Neural cell (in vitro differentiated cells): ENCODE results near the gene ADD2.

Source experiments
- CTCF ChIP-seq: fragments of 450-650 bp; IDR thresholded peaks from 2 replicates; pipeline ENCODE4 v1.5.1; 2014; ENCODE audit warnings: antibody characterized with exemption, mild to moderate bottlenecking, moderate library complexity; ENCODE audit not compliant: poor library complexity, severe bottlenecking
- EP300 ChIP-seq: fragments of 450-650 bp; conservative IDR thresholded peaks from 2 replicates; pipeline ENCODE4 v1.6.1; 2014; ENCODE audit warnings: antibody characterized with exemption, mild to moderate bottlenecking, moderate library complexity; ENCODE audit not compliant: poor library complexity, severe bottlenecking
- EZH2 ChIP-seq: fragments of 200-600, 300-800 bp; shearing (Covaris generic), sonication (generic); IDR thresholded peaks from 2 replicates; pipeline ENCODE4 v1.6.1; 2014; ENCODE audit warnings: antibody characterized with exemption, low read length, borderline replicate concordance, mild to moderate bottlenecking; ENCODE audit not compliant: insufficient read depth, poor library complexity, severe bottlenecking
- REST ChIP-seq: IDR thresholded peaks from 2 replicates; pipeline ENCODE4 v1.6.1; 2012; ENCODE audit warnings: borderline replicate concordance
- SMC3 ChIP-seq: fragments of 450-650 bp; conservative IDR thresholded peaks from 2 replicates; pipeline ENCODE4 v1.6.1; 2014; ENCODE audit warnings: antibody characterized with exemption, mild to moderate bottlenecking, moderate library complexity; ENCODE audit not compliant: poor library complexity
- TAF1 ChIP-seq: IDR thresholded peaks from 2 replicates; pipeline ENCODE4 v1.6.1; 2012; ENCODE audit warnings: low read depth

DNA sequence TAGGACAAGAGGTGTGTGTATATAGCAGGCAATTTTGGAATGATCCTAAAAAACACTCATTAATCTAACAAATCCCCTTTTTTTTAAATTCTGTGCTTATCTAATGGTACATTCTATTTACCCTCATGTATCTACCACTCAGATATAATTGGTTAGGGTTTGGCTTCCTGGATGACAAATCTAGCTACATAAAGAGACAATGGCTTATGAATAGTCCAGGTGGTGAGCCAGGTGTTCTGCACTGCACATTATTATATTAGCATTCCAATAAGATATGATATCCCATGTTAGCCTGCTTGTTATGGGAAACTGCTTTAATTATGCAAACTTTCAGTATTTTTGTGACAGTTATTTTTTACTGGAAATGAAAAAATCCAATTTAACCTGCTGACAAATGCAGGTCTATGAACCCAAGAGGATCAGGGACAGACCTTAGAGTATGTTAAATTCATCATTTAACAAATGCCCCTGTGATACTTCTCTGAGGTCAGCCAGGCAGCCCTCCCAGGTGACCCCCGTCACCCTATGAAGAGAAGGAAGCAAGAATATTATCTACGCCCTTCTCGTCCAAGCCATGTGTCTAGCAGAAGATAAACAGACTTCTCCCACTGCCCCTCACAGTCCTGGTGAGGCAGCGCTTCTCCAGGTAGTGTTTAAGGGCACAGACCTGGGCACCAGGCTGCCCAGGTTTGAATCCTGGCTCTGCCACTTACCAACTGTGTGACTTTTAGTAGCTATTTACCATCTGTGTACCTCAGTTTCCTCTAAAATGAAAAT, 83.0 kb downstream of the ADD2 start:
- no peak for TF ChIP-seq CTCF
- TF ChIP-seq EP300 = no peak
- no peak for TF ChIP-seq SMC3
- no peak for TF ChIP-seq EZH2
- no peak for TF ChIP-seq TAF1
- no peak for TF ChIP-seq REST
